MCF 10A (cell line): ENCODE results near the gene IFT25. TPM values are rescaled to one million over a fixed set of nuclear protein-coding genes. Genes with fewer than 3 reads are reported as not detected.
A peak's percentile ranks its signal among the peaks of the same experiment; 100 is the strongest.

Experiments used
- BruUV-seq: library from RNA; stranded (reverse); fragments of 400-500 nt; replicated peaks from 2 replicates; lab custom pipeline; 2021; lab: Mats Ljungman, UMichigan
- CTCF ChIA-PET: fragments of 300-600 bp; sonication (Branson Sonifier 250); formaldehyde crosslinking; extraction: SDS; loops from one replicate; lab custom pipeline; 2021; ENCODE audit warnings: antibody characterized with exemption, inconsistent platforms; lab: Yijun Ruan, JAX
- POLR2A ChIA-PET: fragments of 300-600, 350-650 bp; sonication (Branson Sonifier 250); formaldehyde crosslinking; extraction: SDS; loops from one replicate; lab custom pipeline; 2020; ENCODE audit warnings: antibody characterized with exemption, inconsistent platforms; lab: Yijun Ruan, JAX
- DNase-seq: peaks from one replicate; pipeline ENCODE4 v3.0.0-alpha.2; 2018; ENCODE audit not compliant: unreplicated experiment
- H3K27ac Mint-ChIP-seq: one replicate; pipeline ENCODE4 v1.8.0; 2022; ENCODE audit warnings: mild to moderate bottlenecking, low read depth, mixed read lengths; ENCODE audit not compliant: unreplicated experiment
- H3K27me3 Mint-ChIP-seq: one replicate; pipeline ENCODE4 v1.8.0; 2022; ENCODE audit warnings: mixed read lengths; ENCODE audit not compliant: insufficient read depth, unreplicated experiment
- H3K36me3 Mint-ChIP-seq: one replicate; pipeline ENCODE4 v1.8.0; 2022; ENCODE audit warnings: mild to moderate bottlenecking, moderate library complexity, mixed read lengths; ENCODE audit not compliant: insufficient read depth, unreplicated experiment
- H3K4me1 Mint-ChIP-seq: one replicate; pipeline ENCODE4 v1.8.0; 2022; ENCODE audit warnings: mixed read lengths; ENCODE audit not compliant: insufficient read depth, unreplicated experiment
- H3K4me3 Mint-ChIP-seq: one replicate; pipeline ENCODE4 v1.8.0; 2022; ENCODE audit warnings: mild to moderate bottlenecking, moderate library complexity, mixed read lengths; ENCODE audit not compliant: unreplicated experiment
- H3K9me3 Mint-ChIP-seq: one replicate; pipeline ENCODE4 v1.8.0; 2022; ENCODE audit warnings: mixed read lengths; ENCODE audit not compliant: unreplicated experiment
- CTCF ChIP-seq: fragments of 200-600 bp; IDR thresholded peaks from one replicate; pipeline ENCODE4 v1.8.0; 2022; ENCODE audit warnings: antibody characterized with exemption, mild to moderate bottlenecking; ENCODE audit not compliant: unreplicated experiment
- intact Hi-C: fragments of 100-400 bp; cut with micrococcal nuclease; formaldehyde crosslinking; loops from 2 replicates; pipeline ENCODE4 v1.14.1; 2022
- total RNA-seq: library from RNA; stranded (reverse); gene quantifications from 2 replicates; pipeline ENCODE4 v1.2.3, GENCODE V29; 2022

IFT25 gene
- total RNA-seq, 1 experiment from 2014 or later, result 22.3 TPM

GRCh38 chr1:53930932-53931331 lies 14.6 kb downstream of the IFT25 start:
- Mint-ChIP-seq H3K4me1 (no peaks in the 10 kb centered on the region), H3K9me3 (peaks cover 8% of the 10 kb centered on the region), H3K27me3 (no peaks in the 10 kb centered on the region), H3K36me3 (peaks cover 41% of the 10 kb centered on the region), H3K27ac (no peak overlapping the region), H3K4me3 (no peak overlapping the region)
- ChIA-PET POLR2A (interaction anchor here (0.7 to 1.8 kb wide), 3 partner anchors 18 to 25 kb away, joined by 3 to 10 read pairs (median 4); no protein-coding TSS in a partner anchor), CTCF (interaction anchor here (0.9 kb wide), 1 partner anchor 19 kb away, joined by 3 read pairs; no protein-coding TSS in a partner anchor)
- intact Hi-C loops, result no loop called here
- DNase-seq, result no peak
- BruUV-seq, result no TSS peak
- TF ChIP-seq CTCF, result no peak

GRCh38 chr1:53929246-53929960 lies 16.1 kb downstream of the IFT25 start:
- CTCF ChIA-PET, result interaction anchor here (1.7 kb wide), 1 partner anchor 51 kb away, joined by 4 read pairs; no protein-coding TSS in a partner anchor
- no TSS peak for BruUV-seq
- H3K27me3 Mint-ChIP-seq, result no peaks in the 10 kb centered on the region
- H3K36me3 Mint-ChIP-seq, result peaks cover 42% of the 10 kb centered on the region
- intact Hi-C loops, result no loop called here
- POLR2A ChIA-PET, result no interaction called here
- no peak for TF ChIP-seq CTCF
- H3K27ac Mint-ChIP-seq, result no peak overlapping the region
- no peak overlapping the region for H3K4me3 Mint-ChIP-seq
- no peak for DNase-seq
- no peaks in the 10 kb centered on the region for H3K4me1 Mint-ChIP-seq
- H3K9me3 Mint-ChIP-seq, result peaks cover 8% of the 10 kb centered on the region

GRCh38 chr1:53927376-53927881 lies 18.1 kb downstream of the IFT25 start:
- no TSS peak for BruUV-seq
- intact Hi-C loops, result no loop called here
- POLR2A ChIA-PET, result interaction anchor here (1.8 kb wide), 1 partner anchor 18 kb away, joined by 7 read pairs; the partner anchor contains the start of genes IFT25 and LRRC42
- Mint-ChIP-seq H3K4me1 (no peaks in the 10 kb centered on the region), H3K27me3 (no peaks in the 10 kb centered on the region), H3K27ac (no peak overlapping the region), H3K4me3 (no peak overlapping the region), H3K9me3 (no peaks in the 10 kb centered on the region), H3K36me3 (peaks cover 60% of the 10 kb centered on the region)
- TF ChIP-seq CTCF, result no peak
- DNase-seq, result no peak
- CTCF ChIA-PET, result interaction anchor here (1.7 to 2.0 kb wide), 2 partner anchors 49 to 66 kb away, joined by 4 to 5 read pairs; no protein-coding TSS in a partner anchor

DNA sequence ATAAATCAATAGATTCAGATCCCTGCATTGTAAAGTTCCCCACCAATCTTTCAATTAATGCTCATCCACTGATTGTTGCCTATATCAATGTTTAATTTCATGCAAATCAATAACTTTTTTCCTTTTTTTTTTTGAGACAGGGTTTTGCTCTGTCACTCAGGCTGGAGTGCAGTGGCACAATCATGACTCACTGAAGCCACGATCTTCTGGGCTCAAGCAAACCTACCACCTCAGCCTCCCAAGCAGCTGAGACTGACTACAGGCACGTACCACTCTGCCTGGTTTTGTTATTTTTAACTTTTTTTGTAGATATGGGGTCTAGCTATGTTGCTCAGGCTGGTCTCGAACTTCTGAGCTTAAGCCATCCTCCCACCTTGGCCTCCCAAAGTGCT lies 25.8 kb downstream of the IFT25 start:
- no TSS peak for BruUV-seq
- no peak for DNase-seq
- Mint-ChIP-seq H3K36me3 (peaks cover 63% of the 10 kb centered on the region), H3K4me1 (no peaks in the 10 kb centered on the region), H3K4me3 (no peak overlapping the region), H3K9me3 (no peaks in the 10 kb centered on the region), H3K27ac (peak overlapping the region; percentile 67), H3K27me3 (no peaks in the 10 kb centered on the region)
- ChIA-PET POLR2A (interaction anchor here (0.6 to 2.3 kb wide), 4 partner anchors 12 to 133 kb away, joined by 3 to 7 read pairs (median 4); partner anchors contain the start of genes IFT25 and TMEM59), CTCF (interaction anchor here (0.7 to 1.1 kb wide), 2 partner anchors 20 to 30 kb away, joined by 3 to 4 read pairs; partner anchors contain the start of gene YIPF1)
- no peak for TF ChIP-seq CTCF
- intact Hi-C loops, result no loop called here
